SK-N-MC (cell line): Measurements from ENCODE around the gene JAG1.

Experiments
- EZH2 ChIP-seq: fragments of 200-600 bp; sonication (generic); IDR thresholded peaks from one replicate; pipeline ENCODE4 v1.6.1; 2017; ENCODE audit warnings: antibody characterized with exemption
- POLR2AphosphoS5 ChIP-seq: IDR thresholded peaks from 2 replicates; pipeline ENCODE4 v1.6.1; 2012; ENCODE audit warnings: mild to moderate bottlenecking, low read depth, low read length, borderline replicate concordance

DNA sequence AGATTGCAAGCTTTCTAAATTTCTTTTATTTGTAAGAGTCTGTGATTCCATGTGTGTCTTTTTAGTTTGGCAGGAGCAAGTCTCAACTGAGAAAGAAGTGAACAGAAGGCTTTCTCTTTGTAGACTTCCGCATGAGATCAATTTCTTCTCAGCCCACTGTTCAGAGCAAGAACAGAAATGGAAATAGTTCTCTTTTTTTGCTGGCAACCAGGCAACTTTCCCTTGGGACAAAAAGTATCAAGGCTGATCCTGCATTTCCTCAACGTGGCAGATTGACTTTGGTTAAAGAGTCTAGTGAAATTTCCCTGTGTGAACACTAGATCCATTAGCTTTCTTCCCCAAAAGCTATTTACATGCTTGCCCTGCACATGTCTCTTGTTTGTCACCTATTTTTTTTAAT is 46.8 kb upstream of the JAG1 start:
- TF ChIP-seq EZH2 (no peak), POLR2AphosphoS5 (no peak)
